Inferior parietal cortex (tissue), 1 donor: ENCODE measurements around the gene DDI2.

Source experiments
- DNase-seq: peaks from one replicate; pipeline ENCODE4 v3.0.0-alpha.2; 2016; ENCODE audit errors: extremely low spot score

The DDI2 gene

DNA sequence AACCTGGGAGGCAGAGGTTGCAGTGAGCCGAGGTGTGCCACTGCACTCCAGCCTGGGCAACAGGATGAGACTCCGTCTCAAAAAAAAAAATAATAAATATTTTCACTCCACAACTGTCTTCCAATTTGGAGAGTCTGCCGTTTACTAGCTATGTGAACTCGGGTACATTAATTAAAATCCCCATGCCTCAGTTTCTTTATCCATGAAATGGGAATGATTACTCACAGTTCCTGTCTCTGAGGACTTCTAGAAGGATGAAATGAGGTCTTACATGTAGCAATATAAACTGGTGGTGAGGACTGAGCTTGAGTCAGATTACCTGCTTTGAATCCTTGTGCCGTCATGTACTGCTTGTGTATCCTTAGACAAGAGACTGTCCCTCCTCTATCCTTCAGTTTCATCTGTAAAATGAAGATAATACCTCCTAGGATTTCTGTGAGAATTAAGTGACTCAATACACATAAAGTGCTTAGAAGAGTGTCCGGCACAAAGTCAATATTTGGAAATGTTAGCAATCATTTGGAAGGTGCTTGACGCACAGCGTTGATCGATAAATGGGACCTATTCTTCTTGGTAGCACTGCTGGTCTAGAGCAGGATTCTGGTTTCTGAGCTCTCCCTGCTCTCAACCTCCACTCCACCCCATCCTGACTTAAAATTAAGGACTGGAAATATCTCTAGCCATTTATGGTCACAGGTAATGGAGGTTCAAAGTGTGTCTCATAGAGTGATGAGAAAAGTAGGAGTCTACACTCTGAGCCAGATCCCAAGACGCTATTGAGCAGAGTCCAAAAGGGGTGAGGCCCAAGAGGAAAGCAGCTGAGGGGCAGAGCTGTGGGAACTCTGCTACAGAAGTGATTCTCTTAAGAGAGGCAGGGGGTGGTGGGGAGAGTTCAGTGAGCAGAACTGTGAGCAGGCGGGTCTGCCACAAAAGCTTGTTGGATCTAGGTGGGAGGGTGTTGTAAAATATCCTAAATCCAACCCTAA lies 11.6 kb upstream of the DDI2 start:
- no peak for DNase-seq

DNA sequence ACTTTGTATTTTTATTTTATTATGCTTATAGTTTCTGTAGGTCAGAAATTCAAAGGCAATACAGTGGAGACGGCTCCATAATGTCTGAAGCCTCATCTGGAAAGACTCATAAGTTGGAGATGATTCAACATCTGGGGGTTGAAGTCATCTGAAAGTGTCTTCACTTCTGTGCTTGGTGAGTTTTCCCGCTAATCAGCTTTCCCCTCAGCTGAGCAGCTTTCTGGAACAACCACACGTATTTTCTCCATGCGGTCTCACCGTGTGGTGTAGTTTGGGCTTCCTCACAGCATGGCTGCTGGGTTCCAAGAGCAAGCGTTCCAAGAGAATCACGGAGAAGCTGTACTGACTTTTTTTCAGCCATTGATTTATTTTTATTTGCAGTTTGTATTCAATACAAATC lies 7.6 kb upstream of the DDI2 start:
- DNase-seq, result no peak

DNA sequence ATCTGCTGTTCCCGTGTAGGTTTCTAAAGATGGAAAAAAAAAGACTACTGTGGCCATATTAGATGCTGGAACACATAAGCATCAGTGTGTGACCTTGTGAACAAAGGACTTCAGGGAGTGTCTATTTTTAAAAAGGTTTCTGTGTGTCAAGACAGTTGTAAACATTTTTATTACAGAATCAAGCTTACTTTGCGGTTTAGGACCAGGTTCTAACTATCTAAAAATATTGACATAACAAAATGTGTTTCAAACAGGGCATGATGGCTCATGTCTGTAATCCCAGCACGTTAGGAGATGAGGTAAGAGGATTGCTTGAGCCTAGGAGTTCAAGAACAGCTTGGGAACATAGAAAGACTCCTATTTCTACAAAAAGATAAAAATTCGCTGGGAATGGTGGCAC lies 7.1 kb upstream of the DDI2 start:
- no peak for DNase-seq

DNA sequence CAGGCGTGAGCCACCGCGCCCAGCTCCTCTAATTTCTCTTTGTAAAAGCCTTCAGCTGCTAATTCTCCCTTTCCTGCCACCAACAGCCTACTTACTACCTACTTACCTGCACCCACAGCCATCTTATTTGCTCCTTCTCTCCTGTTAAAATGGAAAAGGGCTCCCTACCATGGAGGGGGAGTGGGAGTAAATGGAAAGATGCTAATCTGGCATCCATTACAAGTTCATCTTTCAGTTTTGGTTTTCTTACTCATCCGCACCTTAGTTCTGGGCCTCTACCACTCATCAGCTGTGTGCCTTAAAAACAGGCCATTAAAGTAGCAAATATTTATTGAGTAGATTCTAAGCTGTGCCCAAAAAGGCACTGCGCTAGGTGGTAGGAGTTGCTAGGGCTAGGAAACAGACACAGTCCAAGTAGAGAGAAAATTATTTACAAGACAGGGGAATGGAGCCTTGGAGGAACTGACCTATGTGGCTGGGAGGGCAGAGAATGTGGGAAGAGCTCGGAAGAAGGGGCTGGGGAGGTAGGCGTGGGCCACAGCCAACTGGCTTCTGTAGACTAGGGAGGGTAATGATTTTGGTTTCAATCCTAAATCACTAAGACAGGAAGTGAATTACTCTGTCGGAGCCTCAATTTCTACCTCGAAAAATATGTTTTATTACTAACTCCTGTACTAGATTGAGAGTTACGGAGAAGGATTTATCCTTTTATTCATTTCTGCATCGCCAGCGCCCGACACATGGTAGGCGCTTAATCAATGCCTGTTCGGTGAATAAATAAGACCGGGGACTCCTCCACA lies 685 bp upstream of the DDI2 start:
- DNase-seq, result no peak

DNA sequence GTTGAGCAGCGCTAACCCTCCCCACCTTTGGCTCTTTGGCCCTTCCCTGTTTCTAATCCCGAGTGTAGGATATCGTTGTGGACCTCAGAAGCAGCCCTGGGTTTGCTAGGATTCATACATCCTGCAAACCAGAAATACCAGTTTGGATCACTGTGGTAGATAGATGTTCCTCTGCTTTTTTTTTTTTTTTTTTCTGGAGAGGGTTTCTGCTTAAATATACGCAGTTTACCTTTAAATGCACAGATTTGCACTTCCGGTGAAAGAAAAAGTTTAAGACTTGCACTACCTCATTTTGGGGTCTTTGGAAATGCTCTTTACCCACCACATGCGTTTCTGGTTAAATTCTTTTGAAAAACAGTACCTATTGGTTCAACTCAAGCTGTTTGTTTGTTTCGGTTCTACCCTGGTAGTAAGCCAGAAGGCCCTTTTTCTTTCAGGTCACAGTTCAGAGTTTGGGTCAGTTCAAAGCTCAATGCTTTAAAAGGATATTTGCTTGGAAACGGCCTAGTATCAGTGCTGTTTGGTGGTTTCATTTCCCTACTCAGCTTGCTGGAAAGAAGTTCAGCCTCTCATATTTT lies 908 bp downstream of the DDI2 start:
- DNase-seq, result no peak

DNA sequence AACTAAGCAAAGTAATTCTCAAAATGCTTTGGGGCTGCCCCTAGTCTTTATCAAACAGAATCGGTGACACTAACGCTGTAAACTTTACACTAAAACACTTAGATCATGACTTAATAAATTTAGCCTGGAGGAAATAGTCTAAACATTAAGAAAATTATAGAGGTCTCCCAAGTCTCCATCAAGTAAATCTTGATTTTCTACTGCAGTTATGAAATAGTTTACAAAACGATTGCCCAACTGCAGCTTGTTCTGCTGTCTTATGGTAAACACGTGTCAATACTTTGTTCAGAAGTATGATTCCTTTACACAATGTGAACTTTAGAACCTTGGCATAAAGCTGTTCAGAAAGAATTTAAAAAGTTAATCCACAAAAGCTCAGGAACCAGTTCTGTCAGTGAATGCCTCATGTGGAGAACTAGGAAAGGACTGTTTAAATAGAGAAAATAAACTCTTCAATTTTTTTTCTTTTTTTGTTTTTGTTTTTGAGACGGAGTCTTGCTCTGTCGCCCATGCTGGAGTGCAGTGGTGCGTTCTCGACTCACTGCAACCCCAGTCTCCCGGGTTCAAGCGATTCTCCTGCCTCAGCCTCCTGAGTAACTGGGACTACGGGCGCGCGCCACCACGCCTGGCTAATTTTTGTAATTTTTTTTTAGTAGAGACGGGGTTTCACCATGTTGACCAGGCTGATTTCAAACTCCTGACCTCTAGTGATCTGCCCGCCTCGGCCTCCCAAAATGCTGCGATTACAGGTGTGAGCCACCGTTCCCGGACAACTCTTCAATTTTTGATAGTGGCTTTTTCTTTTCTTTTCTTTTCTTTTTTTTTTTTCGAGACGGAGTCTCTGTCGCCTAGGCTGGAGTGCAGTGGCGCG lies 1.6 kb downstream of the DDI2 start:
- DNase-seq, result no peak

DNA sequence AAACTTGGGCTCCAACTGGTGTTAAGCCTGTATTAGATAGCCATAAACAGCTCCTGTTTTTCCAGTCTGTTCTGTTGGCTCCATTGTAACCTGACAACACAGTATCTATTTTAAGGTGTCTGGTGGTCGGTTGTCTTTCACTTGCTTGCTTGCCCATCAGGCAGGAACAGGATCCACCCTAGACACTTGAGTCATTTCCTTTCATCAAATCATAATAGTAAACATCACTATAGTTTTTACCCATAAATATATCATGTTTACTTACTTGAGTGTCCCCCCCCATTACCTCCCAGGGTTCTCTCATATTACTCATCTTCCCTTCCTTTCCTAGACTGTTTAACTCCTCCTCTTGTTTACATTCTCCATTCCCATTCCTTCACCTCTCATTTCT lies 2.9 kb downstream of the DDI2 start:
- DNase-seq, result no peak

DNA sequence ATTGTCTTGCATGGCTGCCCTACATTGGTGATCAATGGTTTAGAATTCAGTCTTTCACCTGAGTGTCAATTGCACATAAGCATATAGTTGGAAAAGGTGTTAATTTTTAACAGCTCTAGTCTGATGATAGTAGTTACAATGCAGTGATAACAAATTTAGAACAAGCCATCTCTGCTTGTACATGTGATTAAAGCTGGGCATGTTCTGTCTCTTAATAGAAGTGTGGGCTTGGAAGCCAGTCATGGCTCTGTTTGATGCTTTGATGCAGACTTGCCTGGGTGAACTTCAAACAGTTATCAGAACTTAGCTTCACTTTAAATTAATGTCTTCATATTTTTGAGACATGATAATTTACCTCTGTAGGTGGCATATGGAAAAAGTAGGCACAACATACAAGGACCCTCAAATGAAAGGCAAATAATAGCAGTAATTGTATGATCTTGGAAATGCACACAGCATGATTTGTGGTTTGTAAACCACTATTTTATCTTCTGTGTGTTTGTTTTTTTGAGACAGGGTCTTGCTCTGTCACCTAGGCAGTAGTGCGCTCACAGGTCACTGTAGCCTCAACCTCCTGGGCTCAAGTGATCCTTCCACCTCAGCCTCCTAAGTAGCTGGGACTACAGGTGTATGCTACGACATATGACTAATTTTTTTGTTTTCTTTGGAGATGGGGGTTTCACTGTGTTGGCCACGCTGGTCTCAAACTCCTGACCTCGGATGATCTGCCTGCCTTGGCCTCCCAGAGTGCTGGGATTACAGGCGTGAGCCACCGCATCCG lies 3.8 kb downstream of the DDI2 start:
- no peak for DNase-seq

DNA sequence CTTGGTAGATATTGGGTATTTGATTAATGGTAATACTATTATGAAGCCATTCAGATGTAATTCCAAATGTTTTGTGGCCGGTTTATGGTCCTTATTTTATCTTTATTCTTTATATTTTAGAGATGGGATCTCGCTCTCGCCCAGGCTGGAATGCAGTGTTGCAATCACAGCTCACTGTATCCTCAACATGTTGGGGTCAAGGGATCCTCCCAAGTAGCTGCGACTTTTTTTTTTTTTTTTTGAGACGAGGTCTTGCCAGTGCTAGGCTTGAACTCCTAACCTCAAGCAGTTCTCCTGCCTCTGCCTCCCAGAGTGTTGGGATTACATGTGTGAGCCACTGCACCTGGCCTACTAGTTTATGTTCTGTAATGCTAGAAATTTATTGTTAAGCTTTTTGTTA lies 4.7 kb downstream of the DDI2 start:
- no peak for DNase-seq

DNA sequence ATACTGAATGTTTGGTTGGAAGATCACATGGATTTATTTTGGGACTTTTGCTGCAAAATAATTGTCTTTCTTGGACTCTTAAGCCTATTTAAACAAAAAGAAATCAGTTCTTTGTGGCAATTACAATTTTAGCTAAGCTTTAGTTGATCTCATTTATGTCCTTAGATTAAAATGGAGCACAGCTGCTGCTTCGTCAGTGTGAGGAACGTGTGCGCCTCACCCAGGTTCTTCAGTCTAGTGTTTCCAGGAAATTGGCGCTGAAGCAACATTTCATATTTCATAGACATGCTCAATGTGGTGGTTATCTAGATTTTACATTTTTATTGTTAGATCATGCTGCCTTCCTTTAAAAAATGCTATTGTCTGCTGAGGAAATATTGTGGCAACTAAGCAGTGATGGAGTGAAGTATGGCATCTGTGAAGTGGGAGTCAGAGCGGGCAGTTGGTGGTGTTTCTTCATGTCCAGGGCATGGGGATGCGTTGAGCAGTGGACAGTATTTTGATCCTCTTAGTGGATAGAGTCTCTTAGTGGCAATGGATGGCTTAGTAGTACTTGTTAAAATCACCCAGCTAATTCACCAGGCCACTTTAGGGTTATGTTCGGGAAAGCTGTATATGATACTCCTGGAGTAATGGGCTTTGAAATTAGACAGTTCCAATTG lies 5.6 kb downstream of the DDI2 start:
- DNase-seq, result no peak

DNA sequence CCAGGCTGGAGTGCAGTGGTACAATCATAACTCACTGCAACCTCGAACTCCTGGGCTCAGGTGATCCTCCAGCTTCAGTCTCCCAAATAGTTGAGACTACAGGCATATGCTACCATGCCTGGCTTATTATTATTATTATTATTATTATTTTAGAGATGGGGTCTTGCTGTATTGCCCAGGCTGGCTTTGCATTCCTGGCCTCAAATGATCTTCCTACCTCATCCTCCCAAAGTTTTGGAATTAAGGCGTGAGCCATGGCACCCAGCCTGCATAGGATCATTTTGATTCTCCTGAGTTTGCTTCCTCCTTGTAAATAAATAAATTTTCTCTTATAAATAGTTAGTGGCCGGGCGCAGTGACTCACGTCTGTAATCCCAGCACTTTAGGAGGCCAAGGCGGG lies 6.2 kb downstream of the DDI2 start:
- no peak for DNase-seq

DNA sequence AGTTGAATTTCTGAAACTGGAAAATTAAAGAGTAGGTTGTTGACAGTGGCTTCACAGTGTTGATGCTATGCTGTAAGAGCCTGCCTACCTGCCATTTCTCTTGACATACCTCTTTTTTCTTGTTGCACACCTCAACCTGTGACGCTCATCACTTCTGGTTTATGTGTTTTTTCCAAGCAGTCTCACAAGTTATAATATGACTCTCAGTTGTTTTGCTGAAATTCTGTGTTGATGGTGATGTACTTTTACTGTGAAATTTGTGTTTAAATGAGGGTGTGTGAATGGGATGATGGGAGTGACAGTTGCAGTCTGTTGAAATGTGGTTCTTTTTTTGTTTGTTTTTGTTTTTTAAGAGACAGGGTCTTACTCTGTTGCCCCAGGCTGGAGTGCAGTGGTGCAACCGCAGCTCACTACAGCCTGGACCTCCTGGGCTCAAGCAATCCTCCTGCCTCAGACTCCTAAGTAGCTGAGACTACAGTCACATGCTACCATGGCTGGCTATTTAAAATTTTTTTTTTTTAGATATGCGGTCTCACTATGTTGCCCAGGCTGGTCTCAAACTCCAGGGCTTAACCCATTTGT lies 7.0 kb downstream of the DDI2 start:
- no peak for DNase-seq

DNA sequence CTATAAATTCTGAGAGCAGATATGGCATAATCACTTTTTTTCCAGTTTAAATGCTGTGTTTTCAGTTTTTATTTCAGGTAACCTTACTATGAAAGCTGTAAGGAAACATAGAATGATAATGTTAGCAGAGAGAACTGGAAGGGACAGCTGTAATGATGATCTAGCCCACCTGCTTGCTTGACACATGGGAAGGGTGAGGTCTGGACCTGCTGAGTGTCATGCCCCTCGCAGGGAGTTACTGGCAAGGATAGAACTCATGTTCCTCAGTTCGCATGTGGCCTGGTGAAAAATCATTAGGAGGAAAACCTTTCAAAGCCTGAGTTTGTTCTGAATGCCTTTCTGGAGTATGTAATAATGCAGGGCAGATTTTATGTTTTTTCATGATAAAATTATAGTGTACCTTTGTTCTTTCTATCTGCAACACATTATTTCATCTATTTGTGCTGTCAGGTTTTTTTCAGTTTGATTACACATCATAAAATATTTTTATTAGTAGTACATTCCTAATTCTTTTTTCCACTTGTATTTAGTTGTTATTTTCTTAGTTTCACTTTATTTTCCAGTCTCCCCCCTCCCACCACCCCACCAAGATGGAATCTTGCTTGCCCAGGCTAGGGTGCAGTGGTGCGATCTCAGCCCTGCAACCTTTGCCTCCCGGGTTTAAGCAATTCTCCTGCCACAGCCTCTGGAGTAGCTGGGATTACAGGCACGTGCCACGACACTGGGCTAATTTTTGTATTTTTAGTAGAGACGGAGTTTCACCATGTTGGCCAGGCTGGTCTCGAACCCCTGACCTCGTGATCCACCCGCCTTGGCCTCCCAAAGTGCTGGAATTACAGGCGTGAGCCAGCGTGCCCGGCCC lies 8.0 kb downstream of the DDI2 start:
- DNase-seq, result no peak

DNA sequence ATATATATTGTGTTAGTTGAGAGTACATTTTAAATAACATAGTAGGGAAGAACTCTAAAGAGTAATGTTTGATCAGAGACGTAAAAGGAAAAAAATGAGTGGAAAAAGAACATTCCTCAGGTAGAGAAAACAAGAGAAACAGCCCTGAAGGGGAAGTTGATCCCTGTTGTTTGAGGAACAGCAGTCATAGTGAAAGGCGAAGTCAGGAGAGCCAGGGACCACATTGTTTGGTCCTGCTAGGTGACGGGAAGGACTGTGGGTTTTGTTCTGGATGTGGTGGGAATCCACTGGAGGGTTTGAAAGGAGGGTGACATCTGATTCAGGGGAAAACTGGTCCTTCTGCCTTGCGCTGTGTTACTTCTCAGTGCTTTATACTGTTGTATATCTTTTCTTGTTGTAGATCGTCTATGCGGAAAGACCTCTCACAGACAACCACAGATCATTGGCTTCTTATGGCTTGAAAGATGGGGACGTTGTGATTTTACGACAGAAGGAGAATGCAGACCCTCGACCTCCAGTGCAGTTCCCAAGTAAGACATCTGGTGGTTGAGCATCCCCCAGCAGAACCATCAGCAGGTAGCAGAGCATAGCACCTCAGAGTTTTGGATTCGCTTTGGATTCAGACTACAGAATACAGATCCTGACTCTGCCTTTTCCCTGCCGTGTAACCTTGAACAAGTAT lies 9.2 kb downstream of the DDI2 start:
- no peak for DNase-seq

DNA sequence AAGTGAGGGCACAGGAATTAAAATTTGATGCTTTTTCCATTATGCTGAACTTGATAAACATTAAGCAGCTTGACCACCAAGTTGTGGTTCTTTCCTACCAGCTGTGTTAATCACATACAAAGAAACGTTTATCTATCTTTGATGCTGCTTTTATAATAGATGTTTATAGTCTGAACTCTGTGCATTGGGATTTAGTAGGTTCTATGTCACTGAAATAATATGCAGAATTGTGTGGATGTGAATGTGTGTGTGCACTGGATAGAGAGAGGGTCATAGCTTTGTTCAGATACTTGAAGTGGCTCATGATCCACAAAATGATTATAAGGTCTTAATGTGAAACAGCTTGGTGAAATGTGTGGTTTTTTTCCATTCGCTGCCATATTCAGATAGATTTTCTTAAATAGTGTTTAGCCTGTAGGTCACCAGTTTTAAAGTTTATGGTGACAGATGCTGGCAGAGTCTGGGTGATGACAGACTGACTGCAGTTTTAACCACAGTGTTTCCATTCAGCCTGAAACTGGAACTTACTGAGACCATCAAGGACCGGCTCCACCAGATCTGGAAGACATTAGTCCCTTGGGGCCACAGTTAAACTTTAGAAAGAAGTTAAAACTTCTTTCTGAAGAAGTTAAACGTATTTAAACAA lies 10.2 kb downstream of the DDI2 start:
- no peak for DNase-seq

DNA sequence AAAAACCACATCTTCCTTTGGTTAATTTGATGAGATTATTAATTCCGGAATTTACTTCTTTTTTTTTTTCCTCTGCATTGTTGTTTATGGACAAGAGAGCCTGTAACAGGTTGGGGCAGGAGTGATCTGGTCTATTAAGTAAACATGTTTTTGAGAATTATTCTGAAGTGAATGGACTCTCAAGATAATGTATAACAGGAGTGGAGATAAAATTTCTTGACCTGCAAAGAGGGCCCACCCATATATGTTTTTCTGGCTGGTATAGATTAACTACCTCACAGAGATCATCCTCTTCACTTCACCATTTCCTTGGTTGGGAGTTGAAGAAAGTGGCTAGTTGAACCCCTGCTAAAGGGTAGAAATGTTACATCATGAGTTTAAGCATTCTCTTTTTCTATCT lies 10.7 kb downstream of the DDI2 start:
- DNase-seq, result no peak

DNA sequence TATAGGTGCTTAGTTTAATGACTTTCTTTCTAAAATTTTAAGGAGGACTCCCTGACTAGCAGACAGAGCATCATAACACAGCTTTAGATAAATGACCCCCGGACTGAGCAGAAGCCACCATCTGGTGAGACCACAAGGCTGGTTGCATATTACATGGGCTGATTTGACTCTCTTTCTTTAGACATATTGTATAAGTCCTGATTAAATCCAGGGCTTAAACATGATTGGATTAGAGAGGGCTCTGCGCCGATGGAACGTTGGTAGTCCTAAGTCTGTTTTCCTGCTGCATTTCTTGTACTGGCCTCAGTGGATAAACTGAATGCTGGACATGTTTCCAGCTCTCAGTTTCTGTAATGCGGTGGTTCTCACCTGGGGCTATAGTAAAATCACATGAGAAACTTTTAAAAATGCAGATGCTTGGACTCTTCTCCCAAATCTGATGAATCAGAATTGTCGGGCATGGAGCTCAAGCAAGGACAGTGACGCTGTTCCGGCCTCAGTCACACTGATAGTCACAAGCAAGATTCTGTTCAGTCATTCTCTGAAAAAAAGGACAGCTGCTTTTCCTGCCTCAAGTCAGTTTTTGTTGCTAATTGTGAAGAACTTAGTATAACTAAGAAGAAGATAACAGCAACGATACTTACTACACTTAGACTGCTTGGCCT lies 16.6 kb downstream of the DDI2 start:
- no peak for DNase-seq
